Fibroblast of pulmonary artery (primary cell): Measurements from ENCODE around the gene IL2RG.

Experiments
- DNase-seq: peaks from one replicate; pipeline ENCODE4 v3.0.0-alpha.2; 2010; ENCODE audit warnings: low read depth
- H3K4me3 ChIP-seq: replicated peaks from 2 replicates; pipeline ENCODE4 v1.5.1; 2011; ENCODE audit warnings: low read depth, mild to moderate bottlenecking, control low read depth, low read length, moderate library complexity
- CTCF ChIP-seq: IDR thresholded peaks from 2 replicates; pipeline ENCODE4 v1.5.1; 2011; ENCODE audit warnings: mild to moderate bottlenecking, control low read depth, low read length, inconsistent platforms; ENCODE audit errors: missing control alignments

IL2RG gene

GRCh38 chrX:71109051-71109450 lies 2.3 kb downstream of the IL2RG start:
- TF ChIP-seq CTCF = no peak
- DNase-seq = no peak
- no peak overlapping the region for H3K4me3 ChIP-seq

- H3K4me3 ChIP-seq = no peak overlapping the region
- DNase-seq = no peak
- TF ChIP-seq CTCF = no peak
Measured at GRCh38 chrX:71107762-71108360, 3.5 kb downstream of the IL2RG start.

GRCh38 chrX:71107245-71107644 lies 4.1 kb downstream of the IL2RG start:
- H3K4me3 ChIP-seq = no peak overlapping the region
- no peak for DNase-seq
- TF ChIP-seq CTCF = no peak

GRCh38 chrX:71106427-71106826 lies 5.0 kb downstream of the IL2RG start, which contains the start of gene CXorf65:
CXorf65 (minus strand) TSS chrX:71106740; CDS start chrX:71106556, 184 bp downstream.
- DNase-seq = no peak
- H3K4me3 ChIP-seq = no peak within 1 kb of the TSS

GRCh38 chrX:71105628-71106027 lies 5.7 kb downstream of the IL2RG start:
- TF ChIP-seq CTCF = no peak
- no peak for DNase-seq
- no peak overlapping the region for H3K4me3 ChIP-seq

More at GRCh38 chrX:71106427-71106826, 5.0 kb downstream of the IL2RG start, which contains the start of gene CXorf65:
- no peak for TF ChIP-seq CTCF

GRCh38 chrX:71103110-71103983 lies 8.0 kb downstream of the IL2RG start:
- no peak for DNase-seq
- TF ChIP-seq CTCF = no peak
- H3K4me3 ChIP-seq = no peak overlapping the region
